Fibroblast of lung (primary cell): ENCODE results near the gene COL18A1. TPM values are rescaled to one million over a fixed set of nuclear protein-coding genes. Genes with fewer than 3 reads are reported as not detected.

Experiments
- DNase-seq, 2 donors: peaks; one replicate each; pipeline versions ENCODE4 v3.0.0 to v3.0.0-alpha.2; 2010; ENCODE audit warnings: low read depth in 2 of 2
- H2AFZ ChIP-seq: 2 replicates; pipeline ENCODE4 v1.5.1; 2012; ENCODE audit warnings: low read length, control low read depth, inconsistent platforms
- H3K27ac ChIP-seq: 2 replicates; pipeline ENCODE4 v1.5.1; 2011; ENCODE audit warnings: low read length, control low read depth; ENCODE audit not compliant: insufficient read depth
- H3K27me3 ChIP-seq: 2 replicates; pipeline ENCODE4 v1.5.1; 2011; ENCODE audit warnings: mild to moderate bottlenecking, low read length; ENCODE audit not compliant: control insufficient read depth, insufficient read depth
- H3K36me3 ChIP-seq: 2 replicates; pipeline ENCODE4 v1.5.1; 2011; ENCODE audit warnings: low read length; ENCODE audit not compliant: control insufficient read depth, insufficient read depth
- H3K4me1 ChIP-seq: 2 replicates; pipeline ENCODE4 v1.5.1; 2011; ENCODE audit warnings: low read length; ENCODE audit not compliant: control insufficient read depth, insufficient read depth; ENCODE audit errors: extremely low read depth
- H3K4me2 ChIP-seq: 2 replicates; pipeline ENCODE4 v1.5.1; 2011; ENCODE audit warnings: low read length, control low read depth; ENCODE audit not compliant: insufficient read depth; ENCODE audit errors: extremely low read depth
- H3K4me3 ChIP-seq, 4 experiments: fragments of 200-600 bp in 1 of 4; sonication (generic) in 1 of 4; replicated peaks in 1 of 4; 2 replicates each; pipeline ENCODE4 v1.5.1; 2011 to 2016; ENCODE audit warnings: low read length in 4 of 4, low read depth in 3 of 4, mild to moderate bottlenecking in 3 of 4, control low read depth in 2 of 4, inconsistent platforms in 1 of 4, mixed read lengths in 1 of 4; ENCODE audit not compliant: insufficient read depth in 1 of 4; ENCODE audit errors: control extremely low read depth in 1 of 4
- H3K79me2 ChIP-seq: 2 replicates; pipeline ENCODE4 v1.5.1; 2012; ENCODE audit warnings: mild to moderate bottlenecking, low read length, inconsistent platforms; ENCODE audit not compliant: control insufficient read depth, insufficient read depth
- H3K9ac ChIP-seq: 2 replicates; pipeline ENCODE4 v1.5.1; 2011; ENCODE audit warnings: mild to moderate bottlenecking, low read length, control low read depth; ENCODE audit not compliant: insufficient read depth
- H3K9me3 ChIP-seq: 2 replicates; pipeline ENCODE4 v1.5.1; 2012; ENCODE audit warnings: low read depth, low read length; ENCODE audit not compliant: control insufficient read depth, insufficient read depth
- H4K20me1 ChIP-seq: 2 replicates; pipeline ENCODE4 v1.5.1; 2011; ENCODE audit warnings: low read length; ENCODE audit not compliant: control insufficient read depth, insufficient read depth; ENCODE audit errors: extremely low read depth
- CTCF ChIP-seq, 2 donors: IDR thresholded peaks in 1 of 2; conservative IDR thresholded peaks in 1 of 2; 1 replicate in 1 of 2; 2 replicates in 1 of 2; pipeline ENCODE4 v1.5.1; 2011 to 2012; ENCODE audit warnings: low read length in 2 of 2, control low read depth in 1 of 2, inconsistent platforms in 1 of 2, low read depth in 1 of 2, mild to moderate bottlenecking in 1 of 2
- EZH2 ChIP-seq: IDR thresholded peaks from 2 replicates; pipeline ENCODE4 v1.5.1; 2012; ENCODE audit warnings: low read length, control low read depth, mild to moderate bottlenecking; ENCODE audit errors: missing control alignments
- polyA plus RNA-seq, 2 donors: library from polyadenylated mRNA; depleted of rRNA in 1 of 2; stranded (reverse) in 1 of 2; unstranded in 1 of 2; fragments of >200 nt; gene quantifications; 2 replicates each; pipeline ENCODE4 v1.2.1, GENCODE V29; 2011 to 2012; ENCODE audit warnings: missing spikeins in 1 of 2
- total RNA-seq: library from RNA; depleted of rRNA; stranded (reverse); fragments of >200 nt; gene quantifications from 2 replicates; pipeline ENCODE4 v1.2.1, GENCODE V29; 2014

Gene COL18A1
- total and polyA plus RNA-seq, 2 donors (not counting 1 experiment from before 2014, with no cell fraction given) = 24.3 to 38.8 TPM

DNA sequence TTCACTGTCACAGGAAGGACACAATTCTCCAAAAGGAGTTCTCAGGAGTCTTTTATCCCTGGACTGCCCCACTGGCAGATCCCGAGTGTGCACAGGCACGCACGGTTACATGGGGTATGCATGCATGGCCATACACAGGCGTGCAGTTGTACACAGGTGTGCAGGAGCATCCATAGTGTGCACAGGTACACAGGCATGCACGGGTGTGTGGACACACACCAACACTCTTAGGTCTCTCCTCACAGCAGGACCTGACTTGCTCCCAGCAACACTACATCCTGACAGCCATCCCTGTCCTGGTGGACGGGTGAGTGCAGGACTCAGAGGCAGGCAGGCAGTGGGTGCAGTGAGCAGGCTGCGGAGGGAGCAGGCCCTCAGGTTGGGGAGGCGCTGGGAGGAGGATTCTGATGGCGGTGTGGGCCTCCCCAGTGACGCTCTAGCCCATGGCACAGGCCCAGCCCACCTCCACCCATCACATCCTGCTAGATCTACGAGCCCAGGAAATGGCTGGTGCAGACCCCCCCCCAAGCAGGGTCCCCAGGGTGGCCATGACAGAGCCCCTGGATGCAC is 108.9 kb downstream of the COL18A1 start:
- Histone ChIP-seq H3K27ac (no peak overlapping the region), H3K9me3 (no peaks in the 10 kb centered on the region), H3K4me2 (no peak overlapping the region), H2AFZ (no peak overlapping the region), H3K4me3 (no peak overlapping the region), H3K9ac (no peak overlapping the region), H3K4me1 (no peaks in the 10 kb centered on the region), H3K36me3 (peaks cover 14% of the 10 kb centered on the region), H3K27me3 (no peaks in the 10 kb centered on the region), H4K20me1 (no peaks in the 10 kb centered on the region), H3K79me2 (no peaks in the 10 kb centered on the region)
- TF ChIP-seq EZH2 (no peak), CTCF (conservative IDR thresholded peaks at IDR 0.05 in 1 of 2, IDR thresholded peaks at IDR 0.05 in 1 of 2; ENCODE audit: low read depth in 1 of 2, low read length in 2 of 2) (no peak)
- DNase-seq = no peak

DNA sequence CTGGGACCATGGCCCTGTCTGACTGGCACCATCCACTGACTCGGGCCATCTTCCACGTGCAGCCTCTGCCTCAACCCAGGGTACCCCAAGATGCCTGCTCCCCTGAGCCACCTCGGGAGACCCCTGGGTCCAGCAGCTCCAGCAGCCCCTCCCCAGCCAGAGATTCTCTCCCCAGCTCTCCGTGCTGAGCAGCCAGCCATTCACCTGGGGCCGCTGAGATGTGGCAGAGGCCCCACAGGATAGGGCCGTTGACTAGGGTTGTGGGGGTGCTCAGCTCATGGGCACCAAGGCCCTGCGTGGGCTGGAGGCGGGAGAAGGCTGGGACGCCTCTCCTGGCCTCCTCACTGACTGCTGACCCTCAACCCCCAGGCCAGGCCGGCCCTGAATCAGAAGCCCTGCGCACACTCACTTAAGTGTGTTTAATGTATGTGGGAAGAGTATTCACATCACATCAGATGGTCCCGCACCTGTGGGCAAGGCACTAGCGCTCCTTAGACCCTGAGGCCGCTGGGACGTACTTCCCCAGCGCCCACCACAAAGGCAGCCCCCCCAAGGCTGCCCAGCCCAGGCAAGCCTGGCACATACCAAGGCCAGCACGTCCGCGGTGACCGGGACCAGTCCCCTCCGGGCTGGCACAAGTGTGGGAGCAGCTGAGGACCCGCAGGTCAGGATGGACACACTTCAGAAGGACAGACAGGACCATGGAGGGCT is 109.5 kb downstream of the COL18A1 start:
- Histone ChIP-seq H4K20me1 (no peaks in the 10 kb centered on the region), H3K79me2 (no peaks in the 10 kb centered on the region), H3K36me3 (peaks cover 14% of the 10 kb centered on the region), H3K27me3 (no peaks in the 10 kb centered on the region), H3K27ac (no peak overlapping the region), H3K4me1 (no peaks in the 10 kb centered on the region), H3K9me3 (no peaks in the 10 kb centered on the region), H3K4me2 (no peak overlapping the region), H3K9ac (no peak overlapping the region), H3K4me3 (no peak overlapping the region), H2AFZ (no peak overlapping the region)
- DNase-seq = no peak
- TF ChIP-seq EZH2 = no peak
- no peak for TF ChIP-seq CTCF (conservative IDR thresholded peaks at IDR 0.05 in 1 of 2, IDR thresholded peaks at IDR 0.05 in 1 of 2; ENCODE audit: low read depth in 1 of 2, low read length in 2 of 2)

DNA sequence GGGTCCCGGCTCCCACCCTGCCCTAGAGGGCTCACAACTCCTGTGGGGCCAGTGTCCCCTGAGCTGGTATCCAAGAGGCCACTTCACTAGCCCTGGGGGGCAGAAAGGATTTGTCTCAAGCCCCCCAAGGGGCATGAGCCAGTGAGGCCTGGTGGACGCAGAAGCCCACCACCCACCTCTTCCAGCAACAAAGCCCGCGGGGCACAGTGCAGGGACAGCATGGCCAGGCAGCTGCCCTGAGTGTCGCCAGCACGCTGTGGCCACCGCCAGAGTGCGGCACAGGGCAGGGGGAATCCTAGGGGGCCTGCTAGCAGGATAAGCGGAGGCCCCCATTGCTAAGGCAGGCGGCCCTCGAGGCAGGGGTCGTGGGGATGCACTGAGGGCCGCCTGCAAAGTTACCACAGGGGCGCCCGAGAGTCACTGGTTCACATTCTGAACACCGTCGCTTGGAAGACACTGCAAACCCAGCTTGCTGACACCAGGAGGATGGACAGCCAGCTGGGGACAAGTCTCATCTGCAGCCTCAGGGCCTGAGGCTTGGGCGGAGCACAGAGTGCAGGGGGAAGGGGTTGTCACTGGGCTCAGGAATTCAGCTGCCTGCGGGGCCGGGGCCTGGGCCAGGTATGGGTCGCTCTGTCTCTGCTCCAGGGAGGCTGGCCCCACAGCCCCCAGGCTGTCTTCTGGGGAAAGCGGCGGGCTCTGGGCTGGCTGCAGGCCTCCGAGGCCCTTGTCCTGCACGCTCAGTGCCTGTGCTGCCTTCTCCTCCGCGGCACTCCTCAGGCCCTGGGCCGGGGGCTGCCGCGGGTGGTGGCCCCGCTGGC is 110.5 kb downstream of the COL18A1 start:
- H3K79me2 ChIP-seq = no peaks in the 10 kb centered on the region
- no peak overlapping the region for H2AFZ ChIP-seq
- no peaks in the 10 kb centered on the region for H3K27me3 ChIP-seq
- H3K36me3 ChIP-seq = peaks cover 10% of the 10 kb centered on the region
- H3K4me1 ChIP-seq = no peaks in the 10 kb centered on the region
- DNase-seq = no peak
- no peaks in the 10 kb centered on the region for H4K20me1 ChIP-seq
- H3K4me2 ChIP-seq = no peak overlapping the region
- no peak overlapping the region for H3K27ac ChIP-seq
- no peak overlapping the region for H3K9ac ChIP-seq
- TF ChIP-seq CTCF (conservative IDR thresholded peaks at IDR 0.05 in 1 of 2, IDR thresholded peaks at IDR 0.05 in 1 of 2; ENCODE audit: low read depth in 1 of 2, low read length in 2 of 2) (no peak), EZH2 (no peak)
- H3K4me3 ChIP-seq = no peak overlapping the region
- no peaks in the 10 kb centered on the region for H3K9me3 ChIP-seq
